Endometrial microvascular endothelial cells (primary cell): ENCODE measurements around the gene FLNA. TPM values are rescaled to one million over a fixed set of nuclear protein-coding genes. Genes with fewer than 3 reads are reported as not detected.

Experiments
- total RNA-seq: library from RNA; depleted of rRNA; stranded (reverse); fragments of >200 nt; gene quantifications from one replicate; pipeline ENCODE4 v1.2.3, GENCODE V29; 2015; ENCODE audit errors: inconsistent ontology term

The FLNA gene
- total RNA-seq, 1 donor from 2014 or later, result 1,820 TPM

Other genes starting within 250 kb of the FLNA start
- not detected for gene OPN1LW, start 230.4 kb downstream of the FLNA start, total RNA-seq
- not detected for gene OPN1MW, start 192.0 kb downstream of the FLNA start, total RNA-seq
- not detected for gene OPN1MW2, start 154.9 kb downstream of the FLNA start, total RNA-seq
- gene OPN1MW3, start 117.1 kb downstream of the FLNA start, total RNA-seq, result not detected
- not detected for gene TEX28, start 79.5 kb downstream of the FLNA start, total RNA-seq
- not detected for gene TKTL1, start 78.8 kb downstream of the FLNA start, total RNA-seq
- 67.0 TPM for gene EMD, start 4.7 kb upstream of the FLNA start, total RNA-seq
- gene RPL10, start 23.7 kb upstream of the FLNA start, total RNA-seq, result 7,561 TPM
- gene DNASE1L1, start 34.6 kb upstream of the FLNA start, total RNA-seq, result 138 TPM
- gene TAFAZZIN, start 36.9 kb upstream of the FLNA start, total RNA-seq, result 36.1 TPM
- gene ATP6AP1, start 54.0 kb upstream of the FLNA start, total RNA-seq, result 108 TPM
- gene GDI1, start 62.5 kb upstream of the FLNA start, total RNA-seq, result 110 TPM
- 34.3 TPM for gene FAM50A, start 69.5 kb upstream of the FLNA start, total RNA-seq
- 8.9 TPM for gene PLXNA3, start 83.6 kb upstream of the FLNA start, total RNA-seq
- 30.1 TPM for gene LAGE3, start 104.6 kb upstream of the FLNA start, total RNA-seq
- 59.1 TPM for gene UBL4A, start 112.0 kb upstream of the FLNA start, total RNA-seq
- 33.6 TPM for gene SLC10A3, start 116.0 kb upstream of the FLNA start, total RNA-seq
- gene FAM3A, start 141.6 kb upstream of the FLNA start, total RNA-seq, result 44.4 TPM
- gene G6PD, start 172.2 kb upstream of the FLNA start, total RNA-seq, result 85.4 TPM
- 27.7 TPM for gene IKBKG, start 173.0 kb upstream of the FLNA start, total RNA-seq
- not detected for gene CTAG1A, start 210.5 kb upstream of the FLNA start, total RNA-seq
- gene CTAG1B, start 244.6 kb upstream of the FLNA start, total RNA-seq, result not detected